HepG2 (cell line): Measurements from ENCODE around the gene HOXA13. TPM values are rescaled to one million over a fixed set of nuclear protein-coding genes. Genes with fewer than 3 reads are reported as not detected.
A peak's percentile ranks its signal among the peaks of the same experiment; 100 is the strongest.

Experiments used
- BORCS8-MEF2B ChIP-seq: sonication (generic); formaldehyde crosslinking; IDR thresholded peaks from 2 replicates; pipeline ENCODE4 v1.8.0; 2022; ENCODE audit warnings: mild to moderate bottlenecking, missing genetic modification reagents
- FOXC1 ChIP-seq: sonication (generic); formaldehyde crosslinking; IDR thresholded peaks from 2 replicates; pipeline ENCODE4 v1.8.0; 2022; ENCODE audit warnings: mild to moderate bottlenecking, missing genetic modification reagents, borderline replicate concordance
- FOXO4 ChIP-seq: sonication (generic); formaldehyde crosslinking; conservative IDR thresholded peaks from 2 replicates; pipeline ENCODE4 v1.8.1; 2023; ENCODE audit warnings: missing genetic modification reagents
- FOXP1 ChIP-seq, 2 experiments: fragments of 450-650 bp in 1 of 2; IDR thresholded peaks; 2 replicates each; pipeline ENCODE4 v1.6.1; 2017 to 2018; ENCODE audit warnings: antibody characterized with exemption in 1 of 2
- HDAC6 ChIP-seq: fragments of 200-600 bp; sonication (generic); IDR thresholded peaks from 2 replicates; pipeline ENCODE4 v1.7.0; 2017; ENCODE audit warnings: mild to moderate bottlenecking, antibody characterized with exemption, low read length, low read depth
- HMG20A ChIP-seq: IDR thresholded peaks from 2 replicates; pipeline ENCODE4 v1.6.1; 2016; ENCODE audit warnings: borderline replicate concordance
- KLF12 ChIP-seq: sonication (generic); formaldehyde crosslinking; IDR thresholded peaks from 2 replicates; pipeline ENCODE4 v1.4.0; 2020; ENCODE audit warnings: missing genetic modification reagents, borderline replicate concordance
- MYPOP ChIP-seq: sonication (generic); formaldehyde crosslinking; IDR thresholded peaks from 2 replicates; pipeline ENCODE4 v1.8.1; 2023; ENCODE audit warnings: mild to moderate bottlenecking, moderate library complexity, missing genetic modification reagents
- NR2F1 ChIP-seq, 2 experiments: fragments of 450-650 bp in 1 of 2; formaldehyde crosslinking in 1 of 2; IDR thresholded peaks; 2 replicates each; pipeline versions ENCODE4 v1.5.0 to v1.6.1; 2016 to 2020; ENCODE audit warnings: mild to moderate bottlenecking in 1 of 2, missing compliant biosample characterization in 1 of 2, missing genetic modification reagents in 1 of 2, moderate library complexity in 1 of 2
- PATZ1 ChIP-seq: sonication (generic); formaldehyde crosslinking; IDR thresholded peaks from 2 replicates; pipeline ENCODE4 v1.4.0; 2020; ENCODE audit warnings: missing genetic modification reagents
- SMARCC2 ChIP-seq: fragments of 450-650 bp; IDR thresholded peaks from 2 replicates; pipeline ENCODE4 v1.6.1; 2017; ENCODE audit warnings: antibody characterized with exemption, mild to moderate bottlenecking
- SNAI1 ChIP-seq: sonication (generic); formaldehyde crosslinking; IDR thresholded peaks from 2 replicates; pipeline ENCODE4 v1.5.0; 2020; ENCODE audit warnings: mild to moderate bottlenecking, missing genetic modification reagents, borderline replicate concordance
- SOX13 ChIP-seq, 3 experiments: fragments of 450-650 bp in 1 of 3; sonication (generic) in 1 of 3; formaldehyde crosslinking in 1 of 3; IDR thresholded peaks in 2 of 3; conservative IDR thresholded peaks in 1 of 3; 2 replicates each; pipeline versions ENCODE4 v1.5.0 to v1.6.1; 2016 to 2020; ENCODE audit warnings: antibody characterized with exemption in 1 of 3, mild to moderate bottlenecking in 1 of 3, missing compliant biosample characterization in 1 of 3, missing genetic modification reagents in 1 of 3, moderate library complexity in 1 of 3
- U2AF1 ChIP-seq: fragments of 200-400 bp; formaldehyde crosslinking; optimal IDR thresholded peaks from 2 replicates; pipeline ENCODE3; 2017; ENCODE audit warnings: mild to moderate bottlenecking, low read depth, low read length
- ZEB1 ChIP-seq: IDR thresholded peaks from 2 replicates; pipeline ENCODE4 v1.6.1; 2012; ENCODE audit warnings: mild to moderate bottlenecking, low read depth, inconsistent platforms; ENCODE audit not compliant: insufficient replicate concordance
- ZNF503 ChIP-seq: sonication (generic); formaldehyde crosslinking; IDR thresholded peaks from 2 replicates; pipeline ENCODE4 v1.4.0; 2020; ENCODE audit warnings: missing genetic modification reagents
- ZNF607 ChIP-seq: sonication (generic); formaldehyde crosslinking; IDR thresholded peaks from 2 replicates; pipeline ENCODE4 v1.5.1; 2020; ENCODE audit warnings: missing genetic modification reagents, mild to moderate bottlenecking, borderline replicate concordance
- ZNF691 ChIP-seq: sonication (generic); formaldehyde crosslinking; IDR thresholded peaks from 2 replicates; pipeline ENCODE4 v1.4.0; 2020; ENCODE audit warnings: missing genetic modification reagents, low read depth, mild to moderate bottlenecking, borderline replicate concordance
- ZNF788 ChIP-seq: sonication (generic); formaldehyde crosslinking; IDR thresholded peaks from 2 replicates; pipeline ENCODE4 v1.5.0; 2020; ENCODE audit warnings: mild to moderate bottlenecking, missing genetic modification reagents, borderline replicate concordance
- ZNF850 ChIP-seq: sonication (generic); formaldehyde crosslinking; conservative IDR thresholded peaks from 2 replicates; pipeline ENCODE4 v1.9.0; 2021; ENCODE audit warnings: mild to moderate bottlenecking, missing genetic modification reagents
- ZSCAN22 ChIP-seq: sonication (generic); formaldehyde crosslinking; IDR thresholded peaks from 2 replicates; pipeline ENCODE4 v1.4.0; 2020; ENCODE audit warnings: mild to moderate bottlenecking, missing genetic modification reagents
- polyA plus RNA-seq, 8 experiments: library from polyadenylated mRNA; depleted of rRNA in 3 of 8; stranded (reverse) in 7 of 8; unstranded in 1 of 8; fragments of >200 nt; fragmentation: Illumina TruSeq in 4 of 8; extraction: Trizol in 4 of 8; gene quantifications; 2 replicates each; pipeline versions ENCODE4 v1.2.1 to v1.2.3, GENCODE V29; 2011 to 2016; ENCODE audit warnings: low read depth in 4 of 8, missing spikeins in 1 of 8, mixed read lengths in 1 of 8; ENCODE audit not compliant: insufficient read depth in 1 of 8
- total RNA-seq, 5 experiments: library from RNA; depleted of rRNA; stranded (reverse); fragments of >200 nt; fragmentation: Illumina TruSeq; extraction: Trizol; gene quantifications; 2 replicates each; pipeline ENCODE4 v1.2.3, GENCODE V29; 2016; ENCODE audit warnings: low read depth in 1 of 5

Gene HOXA13
- total and polyA plus RNA-seq, 2 of the 13 experiments (the other 11 are each of a cell fraction or from before 2014, with no cell fraction given), result 0.01 to 0.04 TPM

GRCh38 chr7:27149842-27150567 lies 49.9 kb downstream of the HOXA13 start (continued):
- TF ChIP-seq SOX13 (IDR thresholded peaks at IDR 0.05) (no peak), SOX13 (CRISPR knock-in tag; conservative IDR thresholded peaks at IDR 0.05 in 1 of 2, IDR thresholded peaks at IDR 0.05 in 1 of 2) (no peak), ZNF850 (CRISPR knock-in tag) (no peak), KLF12 (CRISPR knock-in tag) (no peak), SNAI1 (no peak), MYPOP (CRISPR knock-in tag) (0 out of 2 replicates have a peak, but pooled peaks have one; percentile 39), ZNF691 (peak; percentile 11; the same call in 1 of the 2 replicates), FOXC1 (CRISPR knock-in tag) (peak; percentile 20; the same call in 1 of the 2 replicates), ZNF503 (CRISPR knock-in tag) (no peak), ZNF788 (CRISPR knock-in tag) (no peak), ZSCAN22 (no peak), NR2F1 (CRISPR knock-in tag; IDR thresholded peaks at IDR 0.05) (no peak), ZEB1 (no peak), FOXP1 (IDR thresholded peaks at IDR 0.05) (no peak), FOXP1 (CRISPR knock-in tag; IDR thresholded peaks at IDR 0.05) (no peak), FOXO4 (0 out of 2 replicates have a peak, but pooled peaks have one; percentile 75), HDAC6 (no peak), PATZ1 (CRISPR knock-in tag) (0 out of 2 replicates have a peak, but pooled peaks have one; percentile 3), HMG20A (CRISPR knock-in tag) (no peak), SMARCC2 (no peak), U2AF1 (no peak), ZNF607 (CRISPR knock-in tag) (no peak), BORCS8-MEF2B (CRISPR knock-in tag) (no peak)
